ENCODE measurements around the gene DNAJB12. TPM values are rescaled to one million over a fixed set of nuclear protein-coding genes. Genes with fewer than 3 reads are reported as not detected.
A peak's percentile ranks its signal among the peaks of the same experiment; 100 is the strongest.

Gene DNAJB12
- total and polyA plus RNA-seq, 4 donors, result 15.9 to 22.0 (median 18.9) TPM

DNA sequence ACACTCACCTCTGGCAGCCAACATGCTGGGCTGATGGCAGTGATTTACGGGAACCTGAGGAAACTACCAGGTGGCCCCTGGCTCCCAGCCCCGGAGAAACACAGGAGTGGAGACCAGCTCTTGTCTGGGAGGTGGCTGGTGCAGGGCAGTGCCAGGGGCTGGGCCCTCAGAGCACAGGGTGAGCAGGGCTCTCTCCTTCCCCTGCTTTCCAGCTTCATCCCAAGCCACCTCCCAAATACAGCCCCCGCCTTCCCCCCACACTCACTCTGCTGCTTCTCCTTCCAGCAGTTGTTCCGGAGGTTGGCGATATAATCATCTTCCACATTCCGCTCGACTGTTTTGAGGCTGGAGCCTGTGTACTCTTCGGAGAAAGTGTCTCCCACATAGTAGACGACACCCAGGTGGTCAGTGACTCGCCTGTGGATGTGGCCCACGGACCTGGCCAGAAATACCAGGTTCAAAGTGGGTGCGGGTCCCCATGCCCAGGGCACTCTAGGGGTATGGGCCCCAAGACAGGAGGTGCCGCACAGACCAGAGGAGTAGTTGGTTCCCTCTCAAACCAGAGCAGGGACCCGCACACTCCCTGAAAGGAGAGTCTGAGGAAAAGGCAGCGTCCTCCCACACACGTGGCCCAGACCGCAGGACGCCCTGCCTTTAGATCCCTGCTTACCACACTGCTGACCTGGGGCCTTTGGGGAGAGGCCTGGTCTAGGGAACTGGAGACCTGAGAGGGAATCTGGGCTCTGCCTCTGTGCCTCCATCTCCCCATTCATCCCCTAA, 18.3 kb downstream of the DNAJB12 start:
- Histone ChIP-seq H3K36me3 (ENCODE audit: control insufficient read depth in 4 of 4, insufficient read depth in 3 of 4, low read depth in 1 of 4, low read length in 3 of 4) (peaks cover 2 to 16% (median 9%) of the 10 kb centered on the region in 4 donors), H3K27me3 (ENCODE audit: control insufficient read depth in 4 of 4, insufficient read depth in 4 of 4, low read length in 3 of 4) (no peaks in the 10 kb centered on the region), H3K4me1 (ENCODE audit: control insufficient read depth in 4 of 4, insufficient read depth in 4 of 4, low read length in 3 of 4) (peaks cover 25 to 56% (median 41%) of the 10 kb centered on the region in 4 donors), H3K4me3 (ENCODE audit: low read depth in 1 of 3, low read length in 3 of 3) (no peak overlapping the region), H3K9me3 (ENCODE audit: control insufficient read depth in 4 of 4, low read length in 3 of 4) (no peaks in the 10 kb centered on the region), H3K9ac (ENCODE audit: low read depth in 1 of 2, low read length in 2 of 2) (peak overlapping the region in 1 of 2 donors; percentile 20), H3K27ac (ENCODE audit: low read depth in 1 of 2, low read length in 2 of 2) (peak overlapping the region; percentile 74 to 90)
- TF ChIP-seq, protein P1, sequence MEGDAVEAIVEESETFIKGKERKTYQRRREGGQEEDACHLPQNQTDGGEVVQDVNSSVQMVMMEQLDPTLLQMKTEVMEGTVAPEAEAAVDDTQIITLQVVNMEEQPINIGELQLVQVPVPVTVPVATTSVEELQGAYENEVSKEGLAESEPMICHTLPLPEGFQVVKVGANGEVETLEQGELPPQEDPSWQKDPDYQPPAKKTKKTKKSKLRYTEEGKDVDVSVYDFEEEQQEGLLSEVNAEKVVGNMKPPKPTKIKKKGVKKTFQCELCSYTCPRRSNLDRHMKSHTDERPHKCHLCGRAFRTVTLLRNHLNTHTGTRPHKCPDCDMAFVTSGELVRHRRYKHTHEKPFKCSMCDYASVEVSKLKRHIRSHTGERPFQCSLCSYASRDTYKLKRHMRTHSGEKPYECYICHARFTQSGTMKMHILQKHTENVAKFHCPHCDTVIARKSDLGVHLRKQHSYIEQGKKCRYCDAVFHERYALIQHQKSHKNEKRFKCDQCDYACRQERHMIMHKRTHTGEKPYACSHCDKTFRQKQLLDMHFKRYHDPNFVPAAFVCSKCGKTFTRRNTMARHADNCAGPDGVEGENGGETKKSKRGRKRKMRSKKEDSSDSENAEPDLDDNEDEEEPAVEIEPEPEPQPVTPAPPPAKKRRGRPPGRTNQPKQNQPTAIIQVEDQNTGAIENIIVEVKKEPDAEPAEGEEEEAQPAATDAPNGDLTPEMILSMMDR (IDR thresholded peaks at IDR 0.05; ENCODE audit: low read depth, low read length, missing input control), result no peak
- DNase-seq (ENCODE audit: low spot score), result no peak
- 91% methylated on average over 18 of the region's 18 CpGs for WGBS

DNA sequence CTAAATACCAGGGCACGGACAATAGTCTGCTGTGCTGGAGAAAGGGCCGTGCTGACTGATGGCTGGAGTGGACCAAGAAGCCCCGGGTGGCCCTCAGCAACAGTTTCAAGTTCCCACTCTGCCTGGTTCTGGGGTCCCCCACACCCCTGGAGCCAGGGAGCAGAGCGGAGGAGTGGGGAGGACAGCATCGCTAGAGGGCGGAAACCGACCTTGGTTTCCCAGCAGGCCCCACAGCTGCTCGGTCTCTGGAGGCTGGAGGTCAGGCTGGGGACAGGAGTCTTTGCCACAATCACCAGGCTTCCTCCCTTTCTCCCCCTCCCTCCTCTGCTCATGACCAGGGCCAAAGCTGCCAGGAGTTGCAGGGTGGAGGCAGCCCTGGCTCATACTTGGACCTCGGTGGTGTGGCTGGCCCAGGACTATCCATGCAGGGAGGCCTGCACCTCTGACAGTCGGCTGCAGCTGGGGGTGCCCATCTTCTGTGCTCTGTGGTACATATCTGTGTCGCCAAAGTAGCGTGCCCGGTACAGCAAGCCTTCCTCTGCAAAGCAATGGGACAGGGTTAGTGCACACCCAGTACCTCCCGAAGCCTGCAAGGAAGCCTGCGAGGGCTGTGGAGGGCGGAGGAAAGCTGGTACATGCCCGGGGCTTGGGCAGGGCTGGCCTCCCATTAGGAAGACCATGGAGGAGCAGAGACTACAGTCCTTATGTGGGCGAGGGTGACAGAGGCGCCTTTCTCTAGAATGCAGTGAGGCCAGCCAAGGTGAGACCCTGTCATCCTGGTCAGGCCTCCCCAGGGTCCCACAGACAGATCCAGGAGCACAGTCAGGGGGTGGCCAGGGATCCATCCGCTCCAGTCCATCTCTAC, 19.1 kb downstream of the DNAJB12 start:
- no peak for DNase-seq (ENCODE audit: low spot score)
- 54% methylated on average over 20 of the region's 20 CpGs for WGBS
- Histone ChIP-seq H3K36me3 (ENCODE audit: control insufficient read depth in 4 of 4, insufficient read depth in 3 of 4, low read depth in 1 of 4, low read length in 3 of 4) (peaks cover under 1 to 12% (median 9%) of the 10 kb centered on the region in 4 donors), H3K9me3 (ENCODE audit: control insufficient read depth in 4 of 4, low read length in 3 of 4) (no peaks in the 10 kb centered on the region), H3K27me3 (ENCODE audit: control insufficient read depth in 4 of 4, insufficient read depth in 4 of 4, low read length in 3 of 4) (no peaks in the 10 kb centered on the region), H3K9ac (ENCODE audit: low read depth in 1 of 2, low read length in 2 of 2) (peak overlapping the region in 1 of 2 donors; percentile 31), H3K27ac (ENCODE audit: low read depth in 1 of 2, low read length in 2 of 2) (peak overlapping the region; percentile 74 to 90), H3K4me3 (ENCODE audit: low read depth in 1 of 3, low read length in 3 of 3) (no peak overlapping the region), H3K4me1 (ENCODE audit: control insufficient read depth in 4 of 4, insufficient read depth in 4 of 4, low read length in 3 of 4) (peaks cover 29 to 62% (median 47%) of the 10 kb centered on the region in 4 donors)
- TF ChIP-seq FOXA1 (IDR thresholded peaks at IDR 0.05), result no peak
- TF ChIP-seq YY1 (IDR thresholded peaks at IDR 0.05), result peak; percentile 9
- peak in 1 of 2 donors; percentile 31 for TF ChIP-seq HNF4A (conservative IDR thresholded peaks at IDR 0.05)
- peak in 1 of 2 donors; percentile 64 for TF ChIP-seq RXRA (IDR thresholded peaks at IDR 0.05)
- TF ChIP-seq FOXA2 (IDR thresholded peaks at IDR 0.05), result no peak
- TF ChIP-seq, protein P2, sequence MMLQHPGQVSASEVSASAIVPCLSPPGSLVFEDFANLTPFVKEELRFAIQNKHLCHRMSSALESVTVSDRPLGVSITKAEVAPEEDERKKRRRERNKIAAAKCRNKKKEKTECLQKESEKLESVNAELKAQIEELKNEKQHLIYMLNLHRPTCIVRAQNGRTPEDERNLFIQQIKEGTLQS (IDR thresholded peaks at IDR 0.05), result no peak
- no peak for TF ChIP-seq HNF4G (IDR thresholded peaks at IDR 0.05)
- TF ChIP-seq, protein P3, sequence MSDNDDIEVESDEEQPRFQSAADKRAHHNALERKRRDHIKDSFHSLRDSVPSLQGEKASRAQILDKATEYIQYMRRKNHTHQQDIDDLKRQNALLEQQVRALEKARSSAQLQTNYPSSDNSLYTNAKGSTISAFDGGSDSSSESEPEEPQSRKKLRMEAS (IDR thresholded peaks at IDR 0.05), result no peak

DNA sequence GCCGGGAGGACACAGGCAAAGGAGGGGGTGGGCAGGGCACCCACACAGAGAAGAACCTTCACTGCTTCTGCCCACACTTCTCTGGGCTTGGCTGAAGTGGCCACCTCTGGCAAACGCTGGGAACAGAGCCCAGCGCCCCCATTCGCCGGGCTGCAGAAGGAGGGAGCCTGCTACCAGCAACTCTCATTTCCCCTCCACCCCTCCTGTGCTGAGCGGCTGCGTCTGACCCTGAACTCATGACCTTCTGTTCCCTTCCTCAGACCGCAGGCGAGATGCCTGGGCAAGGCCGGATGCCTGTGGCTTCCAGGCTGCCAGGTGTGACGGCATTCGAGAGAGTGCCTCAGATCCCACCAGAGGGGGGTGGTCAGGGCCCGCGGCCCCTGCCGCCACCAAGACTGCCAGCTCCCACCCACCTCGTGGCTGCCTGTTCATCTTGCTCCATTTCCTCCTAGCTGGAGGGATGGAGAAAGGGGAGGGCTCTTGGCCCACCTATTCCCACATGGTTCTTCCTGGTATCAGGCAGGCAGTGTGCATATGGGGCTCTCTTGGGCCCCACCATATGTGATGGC, 19.8 kb downstream of the DNAJB12 start:
- Histone ChIP-seq H3K4me1 (ENCODE audit: control insufficient read depth in 4 of 4, insufficient read depth in 4 of 4, low read length in 3 of 4) (peaks cover 29 to 65% (median 53%) of the 10 kb centered on the region in 4 donors), H3K27me3 (ENCODE audit: control insufficient read depth in 4 of 4, insufficient read depth in 4 of 4, low read length in 3 of 4) (no peaks in the 10 kb centered on the region), H3K9ac (ENCODE audit: low read depth in 1 of 2, low read length in 2 of 2) (peak overlapping the region in 1 of 2 donors; percentile 31), H3K9me3 (ENCODE audit: control insufficient read depth in 4 of 4, low read length in 3 of 4) (no peaks in the 10 kb centered on the region), H3K4me3 (ENCODE audit: low read depth in 1 of 3, low read length in 3 of 3) (no peak overlapping the region), H3K27ac (ENCODE audit: low read depth in 1 of 2, low read length in 2 of 2) (peak overlapping the region; percentile 74 to 90), H3K36me3 (ENCODE audit: control insufficient read depth in 4 of 4, insufficient read depth in 3 of 4, low read depth in 1 of 4, low read length in 3 of 4) (peaks cover 0 to 12% (median 9%) of the 10 kb centered on the region in 4 donors)
- 7% methylated on average over 16 of the region's 16 CpGs for WGBS
- DNase-seq (ENCODE audit: low spot score), result no peak
- TF ChIP-seq SP1 (IDR thresholded peaks at IDR 0.05) (peak; percentile 91), TAF1 (conservative IDR thresholded peaks at IDR 0.05) (no peak), HNF4A (conservative IDR thresholded peaks at IDR 0.05) (peak; percentile 57 to 69), YY1 (IDR thresholded peaks at IDR 0.05) (no peak), NR2F2 (IDR thresholded peaks at IDR 0.05) (peak; percentile 100)
- TF ChIP-seq, protein P3 (IDR thresholded peaks at IDR 0.05), result peak; percentile 73
- TF ChIP-seq, protein P2 (IDR thresholded peaks at IDR 0.05), result no peak
- TF ChIP-seq, protein P4, sequence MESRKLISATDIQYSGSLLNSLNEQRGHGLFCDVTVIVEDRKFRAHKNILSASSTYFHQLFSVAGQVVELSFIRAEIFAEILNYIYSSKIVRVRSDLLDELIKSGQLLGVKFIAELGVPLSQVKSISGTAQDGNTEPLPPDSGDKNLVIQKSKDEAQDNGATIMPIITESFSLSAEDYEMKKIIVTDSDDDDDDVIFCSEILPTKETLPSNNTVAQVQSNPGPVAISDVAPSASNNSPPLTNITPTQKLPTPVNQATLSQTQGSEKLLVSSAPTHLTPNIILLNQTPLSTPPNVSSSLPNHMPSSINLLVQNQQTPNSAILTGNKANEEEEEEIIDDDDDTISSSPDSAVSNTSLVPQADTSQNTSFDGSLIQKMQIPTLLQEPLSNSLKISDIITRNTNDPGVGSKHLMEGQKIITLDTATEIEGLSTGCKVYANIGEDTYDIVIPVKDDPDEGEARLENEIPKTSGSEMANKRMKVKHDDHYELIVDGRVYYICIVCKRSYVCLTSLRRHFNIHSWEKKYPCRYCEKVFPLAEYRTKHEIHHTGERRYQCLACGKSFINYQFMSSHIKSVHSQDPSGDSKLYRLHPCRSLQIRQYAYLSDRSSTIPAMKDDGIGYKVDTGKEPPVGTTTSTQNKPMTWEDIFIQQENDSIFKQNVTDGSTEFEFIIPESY (IDR thresholded peaks at IDR 0.05), result no peak
- TF ChIP-seq, protein P1 (IDR thresholded peaks at IDR 0.05; ENCODE audit: low read depth, low read length, missing input control), result peak; percentile 6

All from liver (tissue), 9 donors.